Osteocyte (in vitro differentiated cells): ENCODE measurements around the gene RNF151. TPM values are rescaled to one million over a fixed set of nuclear protein-coding genes. Genes with fewer than 3 reads are reported as not detected.
"Not testable (repeated sequence)": the region's sequence is repeated elsewhere in the genome, so short reads cannot be mapped to it uniquely, and the experiment has no call there.

Experiments
- DNase-seq: peaks from one replicate; pipeline ENCODE4 v3.0.0; 2021; ENCODE audit warnings: mixed read lengths; ENCODE audit not compliant: unreplicated experiment; ENCODE audit errors: extremely low spot score
- H3K27ac Mint-ChIP-seq: one replicate; pipeline ENCODE4 v1.8.0; 2021; ENCODE audit warnings: mild to moderate bottlenecking, mixed read lengths; ENCODE audit not compliant: unreplicated experiment
- H3K27me3 Mint-ChIP-seq: one replicate; pipeline ENCODE4 v1.8.0; 2021; ENCODE audit warnings: mixed read lengths; ENCODE audit not compliant: unreplicated experiment
- H3K36me3 Mint-ChIP-seq: one replicate; pipeline ENCODE4 v1.8.0; 2021; ENCODE audit warnings: mixed read lengths; ENCODE audit not compliant: unreplicated experiment
- H3K4me1 Mint-ChIP-seq: one replicate; pipeline ENCODE4 v1.8.0; 2021; ENCODE audit warnings: mixed read lengths; ENCODE audit not compliant: unreplicated experiment
- H3K4me3 Mint-ChIP-seq: one replicate; pipeline ENCODE4 v1.8.0; 2021; ENCODE audit warnings: mild to moderate bottlenecking, moderate library complexity, mixed read lengths; ENCODE audit not compliant: unreplicated experiment
- H3K9me3 Mint-ChIP-seq: one replicate; pipeline ENCODE4 v1.8.0; 2021; ENCODE audit warnings: mixed read lengths; ENCODE audit not compliant: unreplicated experiment
- CTCF ChIP-seq: fragments of 200-600 bp; sonication (generic); IDR thresholded peaks from 2 replicates; pipeline ENCODE4 v1.5.0; 2021; ENCODE audit warnings: antibody characterized with exemption, mild to moderate bottlenecking, moderate library complexity
- total RNA-seq: library from RNA; stranded (reverse); gene quantifications from 2 replicates; pipeline ENCODE4 v1.2.1, GENCODE V29; 2021

Gene RNF151
- total RNA-seq, 1 donor from 2014 or later = 0.46 TPM

- peak overlapping the region; percentile 96 for H3K4me3 Mint-ChIP-seq
- DNase-seq = no peak
- peaks cover 10% of the 10 kb centered on the region for H3K36me3 Mint-ChIP-seq
- H3K4me1 Mint-ChIP-seq = peaks cover 31% of the 10 kb centered on the region
- H3K9me3 Mint-ChIP-seq = no peaks in the 10 kb centered on the region
- TF ChIP-seq CTCF = no peak
- no peaks in the 10 kb centered on the region for H3K27me3 Mint-ChIP-seq
- H3K27ac Mint-ChIP-seq = no peak overlapping the region
Observed at GRCh38 chr16:1958715-1959268, 7.9 kb upstream of the RNF151 start.

- peak; percentile 55 for TF ChIP-seq CTCF
- DNase-seq = peak; percentile 95
- peak within 1 kb of the TSS; percentile 96 for H3K4me3 Mint-ChIP-seq
- peak within 1 kb of the TSS; percentile 76 for H3K27ac Mint-ChIP-seq
- peaks cover 14% of the 10 kb centered on the region for H3K36me3 Mint-ChIP-seq
- H3K27me3 Mint-ChIP-seq = no peaks in the 10 kb centered on the region
- H3K4me1 Mint-ChIP-seq = peaks cover 34% of the 10 kb centered on the region
- no peaks in the 10 kb centered on the region for H3K9me3 Mint-ChIP-seq
Observed at GRCh38 chr16:1959269-1960039, 7.2 kb upstream of the RNF151 start, which contains the start of gene NDUFB10. TSS of gene NDUFB10 (plus strand) at chr16:1959538. CDS start at chr16:1959625, 87 bp downstream.

- H3K4me1 Mint-ChIP-seq = peaks cover 40% of the 10 kb centered on the region
- H3K9me3 Mint-ChIP-seq = no peaks in the 10 kb centered on the region
- peak overlapping the region; percentile 76 for H3K27ac Mint-ChIP-seq
- peak overlapping the region; percentile 96 for H3K4me3 Mint-ChIP-seq
- no peak for TF ChIP-seq CTCF
- DNase-seq = no peak
- H3K27me3 Mint-ChIP-seq = no peaks in the 10 kb centered on the region
- peaks cover 14% of the 10 kb centered on the region for H3K36me3 Mint-ChIP-seq
Observed at GRCh38 chr16:1960665-1961630, 5.7 kb upstream of the RNF151 start.

GRCh38 chr16:1961651-1962067 lies 5.0 kb upstream of the RNF151 start:
- no peaks in the 10 kb centered on the region for H3K27me3 Mint-ChIP-seq
- H3K27ac Mint-ChIP-seq = no peak overlapping the region
- no peak for TF ChIP-seq CTCF
- peaks cover 14% of the 10 kb centered on the region for H3K36me3 Mint-ChIP-seq
- no peak for DNase-seq
- peaks cover 41% of the 10 kb centered on the region for H3K4me1 Mint-ChIP-seq
- H3K4me3 Mint-ChIP-seq = no peak overlapping the region
- no peaks in the 10 kb centered on the region for H3K9me3 Mint-ChIP-seq

- H3K4me1 Mint-ChIP-seq = peaks cover 42% of the 10 kb centered on the region
- DNase-seq, H3K9me3 Mint-ChIP-seq, H3K27me3 Mint-ChIP-seq: not testable (repeated sequence)
- peak overlapping the region; percentile 87 for H3K4me3 Mint-ChIP-seq
- peaks cover 14% of the 10 kb centered on the region for H3K36me3 Mint-ChIP-seq
- peak overlapping the region; percentile 90 for H3K27ac Mint-ChIP-seq
Observed at GRCh38 chr16:1962161-1963153, 4.2 kb upstream of the RNF151 start.
